GM18907 (cell line): ENCODE data around the gene TEX11.
"Not testable (repeated sequence)": the region's sequence is repeated elsewhere in the genome, so short reads cannot be mapped to it uniquely, and the experiment has no call there.

Experiments used
- ATAC-seq: cut with Tn5 transposase; IDR thresholded peaks from one replicate; pipeline ENCODE4 v1.9.1; 2021; ENCODE audit warnings: mild to moderate bottlenecking, moderate library complexity; ENCODE audit not compliant: unreplicated experiment

The TEX11 gene

DNA sequence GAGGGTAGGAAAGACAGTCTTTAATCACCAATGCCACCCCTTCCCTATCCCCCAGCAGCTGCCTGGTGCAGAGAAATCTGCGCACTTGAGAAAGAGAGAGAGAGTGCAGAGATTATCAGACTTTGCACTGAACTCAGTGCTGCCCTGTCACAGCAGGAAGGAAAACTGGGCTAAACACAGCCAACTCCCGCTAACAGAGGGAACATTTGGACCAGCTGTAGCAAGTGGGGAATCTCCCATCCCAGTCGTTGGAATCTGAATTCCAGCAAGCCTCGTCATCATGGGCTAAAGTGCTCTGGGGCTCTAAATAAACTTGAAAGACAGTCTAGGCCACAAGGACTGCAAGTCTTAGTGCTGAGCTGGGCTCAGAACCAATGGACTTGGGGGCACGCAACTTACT lies 295.2 kb downstream of the TEX11 start:
- ATAC-seq = no peak

DNA sequence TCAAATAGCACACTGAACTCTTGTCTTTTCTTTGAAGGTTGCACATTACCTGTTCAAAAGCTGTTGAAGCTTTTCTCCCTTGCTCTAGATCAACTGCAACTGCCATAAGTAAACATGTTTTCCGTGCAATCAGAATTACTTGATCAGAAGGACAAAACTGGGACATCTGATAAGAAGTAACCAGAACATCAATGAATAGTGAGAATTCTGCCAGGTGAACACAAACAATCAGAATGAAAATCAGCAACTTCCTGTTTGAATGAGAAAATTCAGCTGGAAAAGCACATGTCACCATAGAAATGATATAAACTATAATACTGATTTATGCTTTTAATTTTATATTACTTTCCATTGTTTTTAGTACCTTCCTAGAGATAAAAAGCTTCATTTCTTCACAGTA lies 303.2 kb downstream of the TEX11 start:
- no peak for ATAC-seq

DNA sequence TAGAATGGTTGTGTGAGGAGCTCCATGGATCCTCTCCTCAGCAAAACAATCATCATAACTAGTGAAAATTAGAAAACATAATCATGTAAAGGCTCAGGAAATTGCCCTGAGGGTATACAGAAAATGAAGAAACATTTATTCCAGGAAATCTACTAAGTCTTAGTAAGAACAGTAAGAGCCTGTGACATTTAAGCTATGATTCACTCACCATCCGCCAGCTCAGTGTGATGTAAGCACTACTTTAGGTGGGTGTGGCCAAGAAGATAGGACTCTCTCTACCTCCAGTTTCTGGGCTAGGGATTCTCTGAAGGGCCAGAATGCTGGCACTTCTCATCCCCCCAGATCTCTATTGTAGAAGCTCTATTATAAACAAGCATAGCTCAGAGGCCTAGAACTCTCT lies 316.4 kb downstream of the TEX11 start:
- no peak for ATAC-seq

DNA sequence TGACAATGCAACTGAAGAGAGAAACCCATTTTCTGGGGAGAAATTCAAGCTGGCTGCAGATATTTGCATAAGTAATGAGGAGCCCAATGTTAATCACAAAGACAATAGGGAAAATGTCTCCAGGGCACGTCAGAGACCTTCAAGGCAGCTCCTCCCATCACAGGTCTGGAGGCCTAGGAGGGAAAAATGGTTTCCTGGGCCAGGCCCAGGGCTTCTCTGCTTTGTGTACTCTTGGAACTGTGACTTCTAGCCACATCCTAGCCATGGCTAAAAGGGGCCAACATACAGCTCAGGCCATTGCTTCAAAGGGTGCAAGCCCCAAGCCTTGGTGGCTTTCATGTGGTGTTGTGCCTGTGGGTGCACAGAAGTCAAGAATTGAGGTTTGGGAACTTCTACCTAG lies 321.4 kb downstream of the TEX11 start:
- ATAC-seq = not testable (repeated sequence)

DNA sequence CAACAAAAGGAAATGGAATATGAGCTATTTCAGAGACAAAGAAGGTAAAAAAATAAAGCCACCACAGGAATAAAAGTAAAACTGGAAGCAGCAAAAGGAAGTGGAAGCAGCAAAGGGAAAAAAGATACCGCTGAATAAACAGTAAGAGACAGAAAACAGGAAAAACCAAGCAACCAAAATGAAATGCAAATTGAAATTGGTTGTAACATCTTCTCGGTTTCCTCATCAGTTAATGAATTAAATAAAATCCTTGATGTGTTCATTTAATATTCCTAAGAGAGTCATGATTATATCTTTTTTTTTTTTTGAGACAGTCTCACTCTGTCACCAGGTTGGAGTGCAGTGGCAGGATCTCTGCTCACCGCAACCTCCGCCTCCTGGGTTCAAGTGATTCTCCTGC lies 331.1 kb downstream of the TEX11 start:
- no peak for ATAC-seq

DNA sequence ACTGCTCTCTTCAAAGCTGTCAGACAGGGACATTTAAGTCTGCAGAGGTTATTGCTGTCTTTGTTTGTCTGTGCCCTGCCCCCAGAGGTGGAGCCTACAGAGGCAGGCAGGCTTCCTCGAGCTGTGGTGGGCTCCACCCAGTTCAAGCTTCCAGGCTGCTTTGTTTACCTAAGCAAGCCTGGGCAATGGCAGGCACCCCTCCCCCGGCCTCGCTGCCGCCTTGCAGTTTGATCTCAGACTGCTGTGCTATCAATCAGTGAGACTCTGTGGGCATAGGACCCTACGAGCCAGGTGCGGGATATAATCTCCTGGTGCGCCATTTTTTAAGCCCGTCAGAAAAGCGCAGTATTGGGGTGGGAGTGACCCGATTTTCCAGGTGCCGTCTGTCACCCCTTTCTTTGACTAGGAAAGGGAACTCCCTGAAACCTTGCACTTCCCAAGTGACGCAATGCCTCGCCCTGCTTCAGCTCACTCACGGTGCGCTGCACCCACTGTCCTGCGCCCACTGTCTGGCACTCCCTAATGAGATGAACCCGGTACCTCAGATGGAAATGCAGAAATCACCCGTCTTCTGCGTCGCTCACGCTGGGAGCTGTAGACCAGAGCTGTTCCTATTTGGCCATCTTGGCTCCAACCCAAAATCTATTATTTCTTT lies 338.5 kb downstream of the TEX11 start:
- not testable (repeated sequence) for ATAC-seq

DNA sequence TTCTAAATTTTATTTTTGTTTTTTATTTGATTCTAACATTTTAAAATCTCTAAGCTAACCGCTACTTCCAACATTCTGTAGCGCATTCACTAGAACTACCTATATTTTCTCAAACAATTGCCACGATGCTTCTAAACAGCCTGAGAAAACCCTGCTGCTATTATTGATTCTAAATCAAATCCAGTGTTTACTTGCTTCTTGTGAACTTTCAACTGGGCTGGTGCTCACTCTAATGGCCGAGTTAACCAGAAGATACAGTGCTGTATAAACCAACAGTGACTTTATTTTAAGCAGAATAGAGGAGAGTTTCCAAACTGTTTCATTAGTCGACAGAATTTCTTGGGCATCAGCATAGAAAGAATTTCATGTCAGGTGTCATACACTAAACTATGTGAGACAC lies 353.6 kb downstream of the TEX11 start:
- ATAC-seq = no peak

DNA sequence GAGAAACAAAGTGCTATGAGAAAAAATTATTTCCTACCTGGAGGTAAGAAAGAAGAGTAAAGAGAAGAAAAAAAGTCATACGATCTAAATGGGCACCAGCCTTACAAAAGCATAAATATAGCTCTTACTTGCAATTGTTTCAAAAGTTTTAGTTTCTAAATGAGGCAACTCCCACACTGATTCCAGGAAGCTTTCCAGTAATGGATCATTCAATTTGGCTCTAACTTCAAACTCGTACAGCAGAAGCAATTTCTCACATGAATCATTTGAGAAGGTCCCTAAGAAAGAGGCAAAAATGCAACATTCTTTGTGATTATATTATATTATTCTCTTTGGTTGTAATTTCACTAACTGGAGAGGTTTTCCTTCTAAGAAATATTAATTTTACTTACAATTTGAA lies 354.0 kb downstream of the TEX11 start:
- ATAC-seq = no peak

DNA sequence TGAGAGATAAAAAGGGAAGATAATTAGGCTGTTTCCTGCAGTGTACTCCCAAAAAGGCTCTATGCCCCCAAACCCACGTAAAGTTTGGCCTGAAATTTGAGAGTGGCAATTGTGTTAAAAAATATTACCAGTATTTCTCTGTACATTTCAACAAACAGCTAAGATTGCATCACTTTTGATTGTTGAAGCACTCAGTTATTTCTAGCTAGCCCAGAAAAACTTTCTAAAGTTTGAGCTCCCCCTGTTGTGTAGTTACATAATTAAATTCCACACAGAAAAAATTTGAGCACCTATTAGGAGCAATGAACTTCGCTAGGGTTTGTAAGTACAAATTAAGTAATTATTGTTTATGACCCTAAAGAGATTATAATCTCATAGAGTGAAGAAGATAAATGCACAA lies 354.4 kb downstream of the TEX11 start:
- no peak for ATAC-seq

DNA sequence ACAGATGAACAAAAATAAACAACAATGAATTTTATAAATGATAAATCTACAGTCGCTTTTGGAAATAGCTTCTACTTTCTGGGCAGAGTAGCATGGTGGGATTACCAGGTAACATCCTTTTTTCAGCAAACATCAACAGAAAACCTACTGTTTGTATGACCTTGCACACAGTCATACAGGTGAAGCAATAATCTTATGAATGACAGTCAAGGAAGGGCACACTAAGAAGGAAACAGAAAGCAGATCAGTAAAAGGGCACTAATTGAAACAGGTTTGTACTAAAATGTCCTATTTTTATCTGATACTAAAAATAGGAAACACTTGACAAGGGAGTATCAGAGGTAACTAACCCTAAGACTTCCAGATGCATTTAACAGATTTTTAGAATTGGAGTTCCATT lies 355.0 kb downstream of the TEX11 start:
- ATAC-seq = peak; percentile 62

DNA sequence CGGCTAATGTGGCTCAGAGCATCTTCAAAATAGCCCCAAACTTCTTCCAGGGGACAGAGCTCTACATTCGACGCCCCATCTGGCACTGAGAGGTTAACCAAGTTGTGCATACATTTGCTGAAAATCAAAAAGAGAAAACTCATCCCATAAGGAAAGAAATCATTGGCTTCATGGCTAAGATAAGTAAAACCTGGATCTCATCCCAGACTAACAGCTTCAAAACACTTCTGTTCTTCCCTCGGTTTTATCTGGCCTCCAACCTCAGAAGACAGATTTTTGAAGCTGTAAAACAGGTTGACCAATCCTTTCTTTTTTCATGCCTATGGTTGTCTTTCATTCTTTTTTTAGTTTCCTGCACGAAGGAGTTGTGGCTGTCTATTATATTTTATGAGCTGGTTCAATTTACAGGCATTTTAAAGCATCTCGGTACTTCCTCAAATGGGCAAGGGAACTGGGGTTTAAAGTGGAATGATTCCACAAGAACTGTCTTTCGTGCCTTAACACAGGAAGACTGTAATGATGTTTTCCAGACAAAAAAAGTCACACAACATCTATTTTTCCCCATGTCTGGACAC lies 356.3 kb downstream of the TEX11 start:
- no peak for ATAC-seq

DNA sequence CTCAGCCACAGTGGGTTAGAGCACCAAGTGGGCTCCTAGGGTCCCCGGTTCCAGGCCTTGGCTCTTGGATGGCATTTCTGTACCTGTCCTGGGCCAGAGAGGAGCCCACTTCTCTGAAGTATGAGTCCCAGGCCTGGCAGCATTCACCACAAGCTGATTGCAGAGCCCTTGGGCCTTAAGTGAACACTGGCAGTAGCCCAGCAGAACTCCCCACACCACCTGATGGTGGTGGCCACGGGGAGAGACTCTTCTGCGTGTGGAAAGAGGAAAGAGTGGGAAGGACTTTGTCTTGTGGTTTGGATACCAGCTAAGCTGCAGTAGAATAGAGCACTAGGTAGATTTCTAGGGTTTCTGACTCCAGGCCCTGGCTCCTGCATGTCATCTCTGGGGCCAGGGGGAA lies 359.1 kb downstream of the TEX11 start:
- ATAC-seq = no peak

DNA sequence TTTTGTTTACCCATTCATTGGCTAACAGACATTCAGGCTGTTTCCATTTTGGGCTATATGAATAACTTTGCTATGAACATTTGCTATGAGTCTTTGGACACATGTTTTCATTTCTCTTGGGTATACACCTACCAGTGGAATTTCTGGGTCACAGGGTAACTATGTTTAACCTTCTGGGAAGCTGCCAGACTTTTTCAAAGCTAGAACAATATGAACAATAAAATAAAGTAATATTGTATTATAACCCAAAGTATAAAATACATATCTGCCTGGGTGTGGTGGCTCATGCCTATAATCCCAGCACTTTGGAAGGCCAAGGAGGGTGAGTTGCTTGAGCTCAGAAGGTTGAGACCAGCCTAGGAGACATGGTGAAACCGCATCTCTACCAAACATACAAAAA lies 373.3 kb downstream of the TEX11 start:
- no peak for ATAC-seq

DNA sequence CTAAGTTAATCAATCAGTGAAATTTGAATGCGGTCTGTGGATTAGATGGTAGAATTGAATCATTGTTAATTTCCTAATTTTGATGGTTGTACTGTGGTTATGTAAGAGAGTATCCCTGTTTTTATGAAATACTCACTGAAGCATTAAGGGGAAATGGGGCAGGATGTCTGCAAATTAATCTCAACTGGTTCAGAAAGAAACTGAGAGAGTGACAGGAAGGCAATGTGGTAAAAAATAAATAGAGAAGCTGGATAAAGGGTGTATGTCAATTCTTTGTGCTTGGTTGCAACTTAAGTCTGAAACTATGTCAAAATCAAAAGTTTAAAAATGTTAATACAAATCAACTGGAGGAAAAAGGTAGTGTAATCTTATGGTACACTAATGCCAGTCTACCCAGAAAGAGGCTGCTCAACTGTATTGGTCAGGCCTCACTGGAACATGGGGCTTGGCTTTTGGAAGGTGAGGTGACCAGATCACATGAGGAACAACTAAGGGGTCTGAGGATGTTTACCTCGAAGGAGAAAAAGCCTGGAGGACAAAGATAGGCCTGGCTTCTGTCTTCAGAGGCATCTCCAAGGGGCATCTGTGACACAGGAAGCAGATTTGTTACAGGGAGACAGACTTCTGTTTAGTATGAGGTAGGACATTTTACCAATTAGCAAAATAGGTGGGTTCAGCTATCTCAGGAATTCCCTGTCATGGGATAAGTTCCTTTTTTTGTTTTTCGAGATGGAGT lies 380.7 kb downstream of the TEX11 start:
- no peak for ATAC-seq

DNA sequence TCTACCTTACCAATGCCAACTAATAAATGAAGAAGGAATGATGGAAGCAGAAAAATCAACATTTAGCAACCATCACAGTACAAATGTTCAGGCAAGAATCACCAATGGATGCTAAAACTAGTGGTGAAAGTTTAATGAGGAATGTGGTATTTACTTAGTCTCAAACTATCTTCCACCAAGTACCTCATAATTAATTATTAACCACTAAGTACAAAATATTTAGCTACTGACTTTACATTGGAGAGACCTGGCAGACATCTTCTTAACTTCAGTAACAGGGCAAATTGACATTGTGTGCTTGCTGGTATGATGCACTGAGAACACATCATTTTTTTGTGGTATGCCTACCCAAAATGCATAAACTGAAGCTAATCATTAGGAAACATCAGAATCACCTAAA lies 381.5 kb downstream of the TEX11 start:
- no peak for ATAC-seq

DNA sequence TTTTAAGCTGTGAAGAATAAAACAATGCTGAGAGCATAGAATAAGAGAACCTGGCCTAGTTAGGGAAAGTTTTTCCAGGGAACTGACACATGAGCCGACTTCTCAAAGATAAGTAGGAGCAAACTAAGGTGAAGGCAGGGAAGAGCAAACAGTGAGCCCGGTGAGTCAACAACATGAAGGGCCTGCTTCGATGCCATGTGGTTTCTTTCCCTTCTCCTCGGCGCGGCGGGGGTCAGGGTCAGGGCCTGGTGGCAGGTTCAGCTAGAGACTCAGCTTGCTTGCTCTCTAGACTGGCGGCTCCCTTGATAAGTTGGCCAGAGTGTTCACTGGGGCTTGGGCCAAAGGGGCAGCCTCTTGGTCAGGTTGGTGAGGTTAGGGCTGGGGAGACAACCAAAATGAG lies 382.8 kb downstream of the TEX11 start:
- no peak for ATAC-seq

DNA sequence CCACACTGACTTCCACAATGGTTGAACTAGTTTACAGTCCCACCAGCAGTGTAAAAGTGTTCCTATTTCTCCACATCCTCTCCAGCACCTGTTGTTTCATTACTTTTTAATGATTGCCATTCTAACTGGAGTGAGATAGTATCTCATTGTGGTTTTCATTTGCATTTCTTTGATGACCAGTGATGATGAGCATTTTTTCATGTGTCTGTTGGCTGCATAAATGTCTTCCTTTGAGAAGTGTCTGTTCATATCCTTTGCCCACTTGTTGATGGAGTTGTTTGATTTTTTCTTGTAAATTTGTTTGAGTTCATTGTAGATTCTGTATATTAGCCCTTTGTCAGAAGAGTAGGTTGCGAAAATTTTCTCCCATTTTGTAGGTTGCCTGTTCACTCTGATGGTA lies 392.8 kb downstream of the TEX11 start:
- ATAC-seq = not testable (repeated sequence)

DNA sequence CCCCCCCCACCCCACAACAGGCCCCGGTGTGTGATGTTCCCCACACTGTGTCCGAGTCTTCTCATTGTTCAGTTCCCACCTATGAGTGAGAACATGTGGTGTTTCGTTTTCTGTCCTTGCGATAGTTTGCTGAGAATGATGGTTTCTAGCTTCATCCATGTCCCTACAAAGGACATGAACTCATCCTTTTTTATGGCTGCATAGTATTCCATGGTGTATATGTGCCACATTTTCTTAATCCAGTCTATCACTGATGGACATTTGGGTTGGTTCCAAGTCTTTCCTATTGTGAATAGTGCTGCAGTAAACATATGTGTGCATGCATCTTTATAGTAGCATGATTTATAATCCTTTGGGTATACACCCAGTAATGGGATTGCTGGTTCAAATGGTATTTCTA lies 393.2 kb downstream of the TEX11 start:
- ATAC-seq = not testable (repeated sequence)

DNA sequence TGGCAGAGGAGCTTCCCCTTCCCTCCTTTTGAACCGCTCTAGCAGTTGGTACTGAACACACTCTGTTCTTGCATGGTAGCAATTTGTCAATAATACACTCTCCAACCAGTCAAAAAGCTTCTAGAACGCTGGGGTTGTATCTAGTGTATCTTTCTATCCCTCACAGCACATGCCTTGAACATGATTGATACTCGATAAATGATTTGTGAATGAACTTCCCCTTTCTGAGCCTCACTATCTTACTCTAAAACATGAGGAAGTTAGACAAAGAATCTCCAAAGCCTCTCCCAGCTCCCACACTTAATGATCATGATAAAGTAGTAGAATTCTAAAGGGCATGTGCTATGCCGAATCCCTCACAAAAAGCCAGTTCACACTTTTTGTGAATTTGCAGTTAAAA lies 399.4 kb downstream of the TEX11 start:
- ATAC-seq = peak; percentile 32

DNA sequence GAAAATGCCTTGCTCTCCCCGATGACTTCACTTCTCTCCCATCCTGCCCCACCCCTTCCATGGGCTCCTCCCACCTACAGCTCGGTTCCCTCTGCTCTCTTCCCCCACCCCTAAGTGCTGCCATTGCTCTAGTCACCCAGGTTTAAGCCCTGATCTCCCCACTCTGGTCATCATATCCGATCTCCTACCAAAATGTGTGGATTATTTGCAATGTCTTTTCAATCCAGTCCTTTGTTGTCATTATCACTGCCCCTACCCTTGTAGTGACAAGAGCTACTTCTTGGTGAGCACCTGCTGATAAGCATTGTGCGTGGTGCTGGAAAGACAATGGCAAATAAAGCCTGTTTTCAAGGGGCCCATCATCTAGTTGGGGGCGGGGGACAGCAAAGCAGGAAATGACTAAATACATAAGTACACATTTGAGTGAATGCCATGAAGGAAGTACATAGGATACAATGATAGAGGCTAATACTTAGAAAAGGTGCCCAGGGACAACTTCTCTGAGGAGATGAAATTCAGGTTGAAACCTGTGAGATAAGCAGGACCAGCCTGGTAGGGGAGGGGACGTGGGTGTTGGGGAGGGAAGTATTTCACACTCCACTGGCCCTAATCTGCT lies 400.1 kb downstream of the TEX11 start:
- ATAC-seq = peak; percentile 65

DNA sequence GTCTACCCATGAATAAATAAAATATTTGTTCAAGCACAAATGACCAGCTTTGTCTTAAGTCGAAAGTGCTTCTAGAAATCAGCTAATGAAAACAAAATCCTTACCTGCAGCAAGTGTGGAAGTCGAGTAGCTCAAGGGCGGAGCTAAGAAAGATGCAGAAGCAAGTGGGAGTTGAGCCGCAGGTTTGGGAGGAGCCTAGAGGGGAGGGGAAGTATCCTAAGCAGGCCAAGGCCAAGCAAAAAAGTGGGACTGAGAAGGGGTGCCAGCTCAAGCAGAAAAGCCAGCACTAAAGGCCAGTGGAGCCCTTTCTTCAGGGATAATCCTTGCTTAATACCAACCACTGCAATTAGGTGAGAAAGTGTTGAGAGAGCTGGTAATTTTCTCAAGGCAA lies 403.1 kb downstream of the TEX11 start:
- no peak for ATAC-seq
